ENCODE results near the gene TMCC2.

DNA sequence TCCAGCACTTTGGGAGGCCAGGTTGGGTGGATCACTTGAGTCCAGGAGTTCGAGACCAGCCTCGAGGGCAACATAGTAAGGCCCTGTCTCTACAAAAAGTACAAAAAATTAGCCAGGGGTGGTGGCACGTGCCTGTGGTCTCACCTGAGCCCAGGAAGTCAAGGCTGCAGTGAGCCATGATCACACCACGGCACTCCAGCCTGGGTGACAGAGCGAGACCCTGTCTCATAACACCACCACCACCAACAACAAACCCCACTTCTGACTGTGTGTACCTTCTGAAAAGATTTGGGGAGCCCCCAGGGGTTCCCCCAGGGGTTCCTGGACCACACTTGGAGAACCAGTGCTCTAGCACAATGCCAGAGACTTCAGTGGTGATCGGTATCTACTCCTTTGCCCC, 63.9 kb downstream of the TMCC2 start:
- TF ChIP-seq, protein P1, sequence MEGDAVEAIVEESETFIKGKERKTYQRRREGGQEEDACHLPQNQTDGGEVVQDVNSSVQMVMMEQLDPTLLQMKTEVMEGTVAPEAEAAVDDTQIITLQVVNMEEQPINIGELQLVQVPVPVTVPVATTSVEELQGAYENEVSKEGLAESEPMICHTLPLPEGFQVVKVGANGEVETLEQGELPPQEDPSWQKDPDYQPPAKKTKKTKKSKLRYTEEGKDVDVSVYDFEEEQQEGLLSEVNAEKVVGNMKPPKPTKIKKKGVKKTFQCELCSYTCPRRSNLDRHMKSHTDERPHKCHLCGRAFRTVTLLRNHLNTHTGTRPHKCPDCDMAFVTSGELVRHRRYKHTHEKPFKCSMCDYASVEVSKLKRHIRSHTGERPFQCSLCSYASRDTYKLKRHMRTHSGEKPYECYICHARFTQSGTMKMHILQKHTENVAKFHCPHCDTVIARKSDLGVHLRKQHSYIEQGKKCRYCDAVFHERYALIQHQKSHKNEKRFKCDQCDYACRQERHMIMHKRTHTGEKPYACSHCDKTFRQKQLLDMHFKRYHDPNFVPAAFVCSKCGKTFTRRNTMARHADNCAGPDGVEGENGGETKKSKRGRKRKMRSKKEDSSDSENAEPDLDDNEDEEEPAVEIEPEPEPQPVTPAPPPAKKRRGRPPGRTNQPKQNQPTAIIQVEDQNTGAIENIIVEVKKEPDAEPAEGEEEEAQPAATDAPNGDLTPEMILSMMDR (IDR thresholded peaks at IDR 0.05), result no peak
- TF ChIP-seq EZH2phosphoT487 (IDR thresholded peaks at IDR 0.05), result no peak
- TF ChIP-seq EZH2 (IDR thresholded peaks at IDR 0.05), result no peak

Measured in neural progenitor cell (in vitro differentiated cells).